ENCODE measurements around the gene DIP2B. TPM values are rescaled to one million over a fixed set of nuclear protein-coding genes. Genes with fewer than 3 reads are reported as not detected.
A peak's percentile ranks its signal among the peaks of the same experiment; 100 is the strongest.

DIP2B gene
- total and polyA plus RNA-seq, 12 donors: 3.4 to 46.6 (median 25.0) TPM

GRCh38 chr12:50569876-50570275, 65.1 kb downstream of the DIP2B start:
- intact Hi-C loops (cut with DNase I): loop anchor here in 1 of 2 donors (10.0 kb wide), 1 partner anchor 55 kb away; no protein-coding TSS in a partner anchor
- Histone ChIP-seq H3K4me3 (no peak overlapping the region), H3K27ac (peak overlapping the region in 4 of 5 donors; percentile 26 to 74 (median 49))

GRCh38 chr12:50571786-50572185, 67.0 kb downstream of the DIP2B start:
- TF ChIP-seq CTCF (IDR thresholded peaks at IDR 0.05): no peak
- no peak for TF ChIP-seq POLR2A (IDR thresholded peaks at IDR 0.05)
- 82 to 92% (median 88%) methylated on average over 7 of the region's 7 CpGs for WGBS, 4 donors
- H3K4me1 ChIP-seq (replicated peaks in 1 of 2): peaks cover 70 to 81% of the 10 kb centered on the region in 2 donors
- no peaks in the 10 kb centered on the region for H3K9me3 ChIP-seq (replicated peaks in 1 of 3)
- H3K27me3 ChIP-seq: no peaks in the 10 kb centered on the region
- peak overlapping the region in 3 of 5 donors; percentile 33 to 78 (median 70) for H3K27ac ChIP-seq
- no peak overlapping the region for H3K4me3 ChIP-seq
- intact Hi-C loops (cut with DNase I): no loop called here
- H3K36me3 ChIP-seq (replicated peaks in 1 of 2): no peaks in the 10 kb centered on the region
- DNase-seq: no peak

More at GRCh38 chr12:50569876-50570275, 65.1 kb downstream of the DIP2B start:
- DNase-seq: no peak
- Histone ChIP-seq H3K9me3 (replicated peaks in 1 of 3) (no peaks in the 10 kb centered on the region), H3K4me1 (replicated peaks in 1 of 2) (peaks cover 57 to 78% of the 10 kb centered on the region in 2 donors), H3K36me3 (replicated peaks in 1 of 2) (no peaks in the 10 kb centered on the region), H3K27me3 (no peaks in the 10 kb centered on the region)
- no peak for TF ChIP-seq POLR2A (IDR thresholded peaks at IDR 0.05)
- TF ChIP-seq CTCF (IDR thresholded peaks at IDR 0.05): no peak
- WGBS, 4 donors: 24 to 32% (median 28%) methylated on average over 3 of the region's 3 CpGs

- no peak for TF ChIP-seq CTCF (IDR thresholded peaks at IDR 0.05)
- no peak for TF ChIP-seq POLR2A (IDR thresholded peaks at IDR 0.05)
- H3K27me3 ChIP-seq: no peaks in the 10 kb centered on the region
- DNase-seq: peak in 3 of 7 donors; percentile 33 to 57 (median 47)
- H3K9me3 ChIP-seq (replicated peaks in 1 of 3): no peaks in the 10 kb centered on the region
- peak overlapping the region in 4 of 5 donors; percentile 4 to 78 (median 52) for H3K27ac ChIP-seq
- intact Hi-C loops (cut with DNase I): no loop called here
- no peaks in the 10 kb centered on the region for H3K36me3 ChIP-seq (replicated peaks in 1 of 2)
- no peak overlapping the region for H3K4me3 ChIP-seq
- 13 to 25% (median 19%) methylated on average over 1 of the region's 1 CpG for WGBS, 4 donors
- peaks cover 70 to 79% of the 10 kb centered on the region in 2 donors for H3K4me1 ChIP-seq (replicated peaks in 1 of 2)
Observed at GRCh38 chr12:50572287-50572686, 67.5 kb downstream of the DIP2B start.

GRCh38 chr12:50572760-50573159, 68.0 kb downstream of the DIP2B start:
- Histone ChIP-seq H3K27me3 (no peaks in the 10 kb centered on the region), H3K36me3 (replicated peaks in 1 of 2) (no peaks in the 10 kb centered on the region), H3K27ac (peak overlapping the region in 4 of 5 donors; percentile 4 to 78 (median 52)), H3K4me3 (no peak overlapping the region), H3K4me1 (replicated peaks in 1 of 2) (peaks cover 69 to 75% of the 10 kb centered on the region in 2 donors), H3K9me3 (replicated peaks in 1 of 3) (no peaks in the 10 kb centered on the region)
- TF ChIP-seq CTCF (IDR thresholded peaks at IDR 0.05) (no peak), POLR2A (IDR thresholded peaks at IDR 0.05) (no peak)
- no peak for DNase-seq
- 62 to 79% (median 70%) methylated on average over 3 of the region's 3 CpGs for WGBS, 4 donors
- intact Hi-C loops (cut with DNase I): no loop called here

Measured in adrenal gland (tissue), 12 donors.